Measurements from ENCODE around the gene DUOX1. TPM values are rescaled to one million over a fixed set of nuclear protein-coding genes. Genes with fewer than 3 reads are reported as not detected.

Gene DUOX1
- total and polyA plus RNA-seq, 7 donors, result 0.03 to 0.94 (median 0.46) TPM

DNA sequence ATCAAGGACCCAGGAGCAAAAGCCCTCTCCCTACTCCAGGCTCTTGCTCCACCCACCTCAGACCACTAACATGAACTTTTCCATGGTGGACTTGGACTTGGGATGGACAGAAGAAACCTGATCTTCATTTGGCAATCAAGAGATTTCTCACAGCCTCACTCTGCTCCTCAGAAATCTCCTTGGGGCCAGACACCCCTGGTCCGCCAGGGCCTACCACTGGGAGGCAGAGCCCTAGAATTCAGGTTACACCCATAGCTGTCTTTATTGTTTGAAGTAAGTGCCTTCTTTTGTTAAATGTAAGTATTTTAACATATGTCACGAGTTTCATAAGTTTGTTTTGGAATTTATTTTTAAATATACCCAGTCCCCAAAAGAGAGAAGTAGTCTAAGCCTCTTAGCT lies 44.8 kb downstream of the DUOX1 start:
- Histone ChIP-seq H3K27ac (no peak overlapping the region), H3K36me3 (ENCODE audit: insufficient read depth in 1 of 2, low read depth in 1 of 2) (no peaks in the 10 kb centered on the region), H3K9me3 (no peaks in the 10 kb centered on the region), H3K4me3 (no peak overlapping the region), H3K4me1 (no peaks in the 10 kb centered on the region), H3K27me3 (ENCODE audit: insufficient read depth in 3 of 3, low read length in 2 of 3) (no peaks in the 10 kb centered on the region)
- ATAC-seq, result no peak
- 79 to 93% (median 87%) methylated on average over 2 of the region's 2 CpGs for WGBS, 3 donors
- intact Hi-C loops (cut with DNase I), result no loop called here
- TF ChIP-seq, protein P1, sequence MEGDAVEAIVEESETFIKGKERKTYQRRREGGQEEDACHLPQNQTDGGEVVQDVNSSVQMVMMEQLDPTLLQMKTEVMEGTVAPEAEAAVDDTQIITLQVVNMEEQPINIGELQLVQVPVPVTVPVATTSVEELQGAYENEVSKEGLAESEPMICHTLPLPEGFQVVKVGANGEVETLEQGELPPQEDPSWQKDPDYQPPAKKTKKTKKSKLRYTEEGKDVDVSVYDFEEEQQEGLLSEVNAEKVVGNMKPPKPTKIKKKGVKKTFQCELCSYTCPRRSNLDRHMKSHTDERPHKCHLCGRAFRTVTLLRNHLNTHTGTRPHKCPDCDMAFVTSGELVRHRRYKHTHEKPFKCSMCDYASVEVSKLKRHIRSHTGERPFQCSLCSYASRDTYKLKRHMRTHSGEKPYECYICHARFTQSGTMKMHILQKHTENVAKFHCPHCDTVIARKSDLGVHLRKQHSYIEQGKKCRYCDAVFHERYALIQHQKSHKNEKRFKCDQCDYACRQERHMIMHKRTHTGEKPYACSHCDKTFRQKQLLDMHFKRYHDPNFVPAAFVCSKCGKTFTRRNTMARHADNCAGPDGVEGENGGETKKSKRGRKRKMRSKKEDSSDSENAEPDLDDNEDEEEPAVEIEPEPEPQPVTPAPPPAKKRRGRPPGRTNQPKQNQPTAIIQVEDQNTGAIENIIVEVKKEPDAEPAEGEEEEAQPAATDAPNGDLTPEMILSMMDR (IDR thresholded peaks at IDR 0.05), result no peak
- no peak for DNase-seq

DNA sequence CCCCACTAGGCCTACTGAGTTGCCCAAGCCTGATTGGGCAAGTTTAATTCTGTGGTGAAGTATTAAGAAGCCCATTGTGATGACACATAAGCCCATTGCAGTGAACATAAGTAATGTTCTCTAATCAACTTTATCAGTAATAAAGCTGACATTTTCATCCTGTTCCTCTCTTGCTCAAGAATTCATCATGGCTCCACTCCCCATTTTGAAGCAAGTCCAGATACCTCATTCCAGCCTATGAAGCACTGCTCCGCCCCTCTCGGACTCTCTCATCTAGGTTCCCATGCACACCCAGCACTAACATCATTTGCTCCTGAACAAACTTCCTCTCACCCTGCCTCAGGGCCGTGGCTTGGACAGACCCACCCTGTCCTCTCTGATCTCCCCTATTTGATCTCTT lies 47.5 kb downstream of the DUOX1 start:
- Histone ChIP-seq H3K27ac (no peak overlapping the region), H3K36me3 (ENCODE audit: insufficient read depth in 1 of 2, low read depth in 1 of 2) (no peaks in the 10 kb centered on the region), H3K9me3 (no peaks in the 10 kb centered on the region), H3K4me1 (no peaks in the 10 kb centered on the region), H3K27me3 (ENCODE audit: insufficient read depth in 3 of 3, low read length in 2 of 3) (no peaks in the 10 kb centered on the region), H3K4me3 (no peak overlapping the region)
- intact Hi-C loops (cut with DNase I), result no loop called here
- WGBS, 3 donors, result 95 to 96% (median 95%) methylated on average over 3 of the region's 3 CpGs
- DNase-seq (no peak), ATAC-seq (no peak)
- TF ChIP-seq, protein P1 (IDR thresholded peaks at IDR 0.05), result no peak

DNA sequence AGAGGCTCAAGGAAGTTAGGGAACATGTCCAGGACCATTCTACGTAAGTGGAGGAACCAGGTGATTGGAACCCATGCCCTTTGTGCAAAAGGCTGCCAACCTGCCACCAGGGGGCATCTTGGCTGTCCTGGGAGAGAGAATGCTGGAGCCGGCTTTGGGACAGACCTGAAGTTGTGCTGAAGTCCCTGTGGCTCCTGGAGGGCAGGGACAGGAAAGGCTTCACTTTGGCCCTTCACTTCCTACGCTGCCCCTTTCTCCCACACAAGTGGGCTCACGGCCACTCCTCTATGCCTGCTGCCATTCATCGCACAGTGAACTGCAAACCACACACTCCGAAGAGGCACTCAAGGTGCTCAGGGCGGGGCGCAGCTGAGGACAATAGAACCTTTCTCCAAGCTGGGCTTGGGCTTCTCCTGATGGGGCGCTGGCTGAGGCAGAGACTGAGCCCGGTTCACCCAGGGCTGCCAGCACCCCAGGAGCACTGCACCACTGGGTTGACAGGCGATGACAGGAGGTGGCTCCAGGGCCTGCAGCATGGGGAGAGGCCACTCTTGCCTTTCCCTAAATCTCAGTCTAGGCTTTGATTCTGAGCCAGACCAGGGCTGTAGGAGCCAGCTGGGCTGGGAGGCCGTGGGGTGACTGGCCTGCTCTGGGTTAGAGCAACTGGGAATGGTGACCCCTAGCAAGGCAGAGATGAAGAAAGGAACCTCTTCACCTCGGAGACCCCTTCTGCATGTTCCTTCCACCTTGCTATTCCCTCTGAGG lies 49.6 kb downstream of the DUOX1 start:
- no peaks in the 10 kb centered on the region for H3K27me3 ChIP-seq (ENCODE audit: insufficient read depth in 3 of 3, low read length in 2 of 3)
- no peak for DNase-seq
- H3K4me1 ChIP-seq, result peaks cover 6% of the 10 kb centered on the region
- H3K4me3 ChIP-seq, result no peak overlapping the region
- TF ChIP-seq, protein P1 (IDR thresholded peaks at IDR 0.05), result peak; percentile 49
- no peaks in the 10 kb centered on the region for H3K36me3 ChIP-seq (ENCODE audit: insufficient read depth in 1 of 2, low read depth in 1 of 2)
- intact Hi-C loops (cut with DNase I), result no loop called here
- H3K9me3 ChIP-seq, result no peaks in the 10 kb centered on the region
- peak in 2 of 4 donors; percentile 29 to 66 for ATAC-seq
- H3K27ac ChIP-seq, result no peak overlapping the region
- WGBS, 3 donors, result 79 to 86% (median 83%) methylated on average over 13 of the region's 13 CpGs

DNA sequence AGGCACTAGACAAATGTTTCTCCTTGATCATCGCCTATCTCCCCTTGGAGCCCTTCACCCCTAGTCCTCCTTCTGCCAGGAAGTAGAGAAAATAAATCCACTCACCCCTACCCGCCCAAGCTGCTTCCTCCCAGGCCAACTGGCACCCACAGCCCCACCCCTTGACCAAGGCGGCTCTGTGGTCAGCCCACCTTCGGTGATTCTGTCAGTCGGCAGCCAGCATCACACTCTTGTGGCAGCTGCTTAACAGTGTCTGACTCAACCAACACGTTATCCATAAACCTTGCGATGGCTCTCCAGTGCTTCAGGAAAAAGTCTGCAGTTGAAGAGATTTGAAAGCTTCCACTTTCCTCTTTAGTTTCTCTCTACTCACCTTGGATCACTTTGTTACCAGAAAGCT lies 50.4 kb downstream of the DUOX1 start:
- WGBS, 3 donors, result 81 to 91% (median 84%) methylated on average over 7 of the region's 7 CpGs
- intact Hi-C loops (cut with DNase I), result no loop called here

More for the DNA sequence above, 50.4 kb downstream of the DUOX1 start:
- peaks cover 6% of the 10 kb centered on the region for H3K4me1 ChIP-seq
- DNase-seq (no peak), ATAC-seq (no peak)
- H3K4me3 ChIP-seq, result no peak overlapping the region
- TF ChIP-seq, protein P1 (IDR thresholded peaks at IDR 0.05), result no peak
- no peaks in the 10 kb centered on the region for H3K27me3 ChIP-seq (ENCODE audit: insufficient read depth in 3 of 3, low read length in 2 of 3)
- no peaks in the 10 kb centered on the region for H3K36me3 ChIP-seq (ENCODE audit: insufficient read depth in 1 of 2, low read depth in 1 of 2)
- H3K9me3 ChIP-seq, result no peaks in the 10 kb centered on the region
- H3K27ac ChIP-seq, result no peak overlapping the region
